ENCODE measurements around the gene TBC1D12.
"Not testable (repeated sequence)": the region's sequence is repeated elsewhere in the genome, so short reads cannot be mapped to it uniquely, and the experiment has no call there.

Gene TBC1D12

DNA sequence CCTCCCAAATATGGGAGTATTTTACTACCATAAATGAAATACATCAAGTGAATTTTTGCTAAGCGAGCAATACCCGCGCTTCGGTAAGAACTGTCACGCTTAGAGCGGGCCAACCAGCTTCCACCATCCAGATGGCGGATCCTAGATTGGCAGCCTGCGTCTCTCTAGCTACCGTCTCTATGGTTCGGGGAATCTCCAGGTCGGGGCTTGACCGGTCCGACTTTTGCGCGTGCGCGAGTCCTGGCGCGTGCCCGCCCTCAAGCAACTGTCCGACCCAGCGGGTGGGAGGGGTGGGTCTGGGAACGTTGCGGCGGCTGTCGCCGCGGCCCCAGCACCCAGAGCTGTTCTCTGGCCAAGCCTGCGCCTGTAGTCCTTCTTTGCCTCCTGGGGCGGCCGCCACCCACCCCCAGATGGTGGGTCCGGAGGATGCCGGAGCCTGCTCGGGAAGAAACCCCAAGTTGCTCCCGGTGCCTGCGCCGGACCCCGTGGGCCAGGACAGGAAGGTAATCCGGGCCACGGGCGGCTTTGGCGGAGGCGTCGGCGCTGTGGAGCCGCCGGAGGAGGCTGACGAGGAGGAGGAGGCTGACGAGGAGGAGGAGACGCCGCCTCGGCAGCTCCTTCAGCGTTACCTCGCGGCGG is at the start of gene TBC1D12:
Gene TBC1D12 (plus strand): TSS at position 338 of the 639 bp plus-strand sequence. CDS start 73 bp downstream, at position 411.
- peak; percentile 73 for DNase-seq

DNA sequence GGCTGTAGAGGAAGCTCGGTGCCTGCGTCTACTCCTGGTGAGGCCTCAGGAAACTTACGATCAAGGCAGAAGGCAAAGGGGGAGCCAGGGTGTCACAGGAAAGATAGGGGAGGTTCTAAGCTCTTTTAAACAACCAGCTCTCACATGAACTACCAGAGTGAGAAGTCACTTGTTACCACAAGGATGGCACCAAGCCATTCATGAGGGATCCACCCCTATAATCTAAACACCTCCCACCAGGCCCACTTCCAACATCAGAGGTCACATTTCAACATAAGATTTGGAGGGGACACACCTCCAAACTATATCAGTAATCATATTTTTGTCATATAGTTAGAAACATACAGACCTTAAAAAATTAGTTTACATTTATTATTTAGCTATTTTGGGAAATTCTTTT is 49.0 kb upstream of the TBC1D12 start:
- no peak for DNase-seq

DNA sequence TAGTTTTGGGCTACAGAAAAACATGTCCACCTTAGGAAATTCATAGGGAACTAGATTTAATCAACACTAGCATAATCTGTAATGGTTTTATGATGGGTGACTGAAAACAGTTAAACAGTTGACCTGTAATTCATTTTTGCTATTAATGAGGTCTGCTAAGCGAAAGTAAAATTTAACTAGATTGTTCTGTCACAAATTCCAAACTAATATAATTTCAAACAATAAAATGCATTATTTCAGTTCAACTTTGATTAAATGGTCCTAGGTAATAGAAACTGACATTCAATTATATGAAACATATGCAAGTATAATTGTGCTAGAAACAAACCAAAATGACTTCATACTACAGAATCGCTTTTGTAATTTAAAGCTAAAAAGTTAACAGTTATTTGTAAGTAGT is 46.5 kb upstream of the TBC1D12 start:
- DNase-seq, result no peak

DNA sequence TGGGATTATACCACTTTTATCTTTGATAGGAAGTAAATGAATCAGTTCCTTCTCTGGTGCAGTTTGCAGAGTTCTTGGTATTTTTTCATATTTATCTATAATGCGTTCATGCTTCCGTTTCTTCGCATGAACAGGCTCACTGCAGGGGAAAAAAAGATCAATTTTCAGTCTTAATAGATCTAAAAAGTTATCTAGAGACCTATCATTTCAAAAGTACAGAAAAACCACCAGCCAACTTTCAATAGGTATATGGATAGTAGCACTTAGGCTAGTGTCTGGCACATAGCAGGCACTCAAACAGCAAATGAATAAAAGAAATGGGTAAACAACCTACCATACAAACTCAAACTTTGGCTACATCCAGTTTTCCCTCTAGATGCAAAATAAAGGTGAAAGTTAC is 45.1 kb upstream of the TBC1D12 start:
- DNase-seq, result no peak

DNA sequence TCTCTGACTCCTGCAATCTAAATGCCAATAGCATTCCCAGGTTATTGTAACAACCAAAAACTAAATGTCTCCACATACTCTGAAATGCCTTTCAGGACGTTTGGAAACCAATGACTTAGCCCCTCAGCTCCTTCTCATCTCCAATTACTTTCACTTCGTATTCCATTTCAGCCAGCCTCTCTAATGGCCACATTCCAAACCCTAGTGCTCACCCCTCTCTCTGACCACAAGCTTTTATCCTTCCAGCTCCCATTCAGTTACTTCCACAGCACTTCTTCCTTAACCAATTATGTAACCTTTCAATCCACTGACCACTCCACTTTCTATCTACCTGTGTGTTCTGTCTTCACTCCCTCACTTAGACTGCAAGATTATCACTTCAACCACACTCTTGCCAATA is 43.9 kb upstream of the TBC1D12 start:
- no peak for DNase-seq

DNA sequence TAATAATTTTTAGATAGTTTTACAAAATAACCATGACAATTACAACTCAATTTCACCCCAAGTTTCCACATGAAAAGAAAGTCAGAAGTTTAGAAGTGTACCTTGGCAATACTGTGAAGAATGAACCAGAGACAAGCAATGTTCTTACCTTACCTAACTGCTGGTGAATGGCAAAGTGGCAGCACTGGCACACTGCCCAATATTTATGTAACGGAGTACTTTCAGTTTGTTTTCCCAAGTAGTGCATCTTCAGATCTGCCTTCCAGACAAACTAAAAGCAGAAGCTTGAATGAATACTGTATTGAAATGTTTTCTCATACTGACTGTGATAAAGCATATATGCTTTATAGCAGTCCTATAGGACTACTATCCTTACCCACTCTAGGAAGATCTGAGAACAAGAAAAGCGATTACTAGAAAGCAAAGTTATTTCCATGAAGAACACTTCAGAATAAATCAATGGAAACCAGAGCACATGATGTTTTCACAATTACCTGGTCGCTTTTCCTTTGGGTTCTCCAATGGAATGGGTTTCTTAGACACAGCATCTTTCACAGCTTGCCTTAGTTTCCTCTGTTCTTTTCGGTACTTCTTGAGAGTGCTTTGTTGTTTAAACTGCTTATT is 41.1 kb upstream of the TBC1D12 start:
- no peak for DNase-seq

DNA sequence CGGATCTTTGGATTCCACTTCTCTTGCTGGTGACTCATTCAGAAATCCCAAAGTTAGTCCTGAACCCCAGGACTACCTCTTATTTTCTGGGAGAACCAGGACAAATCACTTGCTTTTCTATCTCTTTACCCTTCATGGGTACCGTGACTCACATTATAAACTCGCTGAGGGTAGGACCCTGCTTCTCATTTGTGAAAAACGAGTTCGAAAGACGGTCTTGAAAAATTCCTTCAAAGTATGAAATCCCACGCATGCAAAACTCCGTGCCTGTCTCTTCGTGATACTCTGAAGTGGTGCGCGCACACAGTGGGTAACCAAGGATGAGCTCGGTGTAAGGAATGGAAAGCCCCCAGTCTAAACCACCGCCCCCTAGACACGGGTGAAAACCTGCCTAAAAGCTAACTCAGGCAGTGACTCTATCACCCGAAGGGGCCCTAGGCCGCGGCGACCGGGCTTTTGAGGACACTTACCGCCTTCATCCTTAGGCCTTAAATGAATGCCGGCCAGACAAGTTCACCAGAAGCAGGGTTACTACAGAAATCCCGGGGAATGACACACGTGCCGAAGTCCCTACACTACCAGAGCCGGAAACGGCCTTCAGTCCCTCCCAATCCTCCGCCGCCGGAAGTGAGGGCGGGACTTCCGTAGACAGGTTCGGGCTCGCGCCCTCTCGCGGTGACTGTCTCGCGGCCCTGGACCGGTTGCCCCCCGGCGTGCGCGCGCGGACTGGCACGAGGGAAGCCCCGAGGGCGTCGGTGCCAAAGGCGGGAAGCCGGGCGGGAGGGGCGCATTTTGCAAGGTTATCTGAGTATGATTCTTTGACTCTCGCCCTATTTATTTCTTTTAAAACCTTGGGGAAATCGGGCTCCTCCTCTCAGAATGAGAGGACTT is 39.7 kb upstream of the TBC1D12 start, which contains the start of gene NOC3L:
Gene NOC3L (minus strand): TSS at position 580 of the 891 bp plus-strand sequence. CDS start 101 bp downstream, at position 479.
- peak; percentile 98 for DNase-seq

DNA sequence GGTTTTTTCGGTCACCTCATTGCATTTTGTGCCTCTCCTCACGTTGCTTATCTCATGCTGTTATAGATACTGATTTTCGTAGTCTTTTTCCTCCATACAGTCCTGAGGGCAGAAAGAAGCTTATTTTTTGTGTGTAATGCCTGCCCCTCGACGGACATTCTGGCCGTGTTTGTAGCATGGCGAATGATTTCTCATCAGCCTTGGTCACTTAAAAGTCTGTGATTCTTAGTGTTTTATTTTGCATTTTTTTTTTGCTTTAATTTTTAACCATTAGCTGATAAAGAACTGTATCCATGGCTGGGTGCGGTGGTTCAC is 39.1 kb upstream of the TBC1D12 start:
- DNase-seq, result no peak

DNA sequence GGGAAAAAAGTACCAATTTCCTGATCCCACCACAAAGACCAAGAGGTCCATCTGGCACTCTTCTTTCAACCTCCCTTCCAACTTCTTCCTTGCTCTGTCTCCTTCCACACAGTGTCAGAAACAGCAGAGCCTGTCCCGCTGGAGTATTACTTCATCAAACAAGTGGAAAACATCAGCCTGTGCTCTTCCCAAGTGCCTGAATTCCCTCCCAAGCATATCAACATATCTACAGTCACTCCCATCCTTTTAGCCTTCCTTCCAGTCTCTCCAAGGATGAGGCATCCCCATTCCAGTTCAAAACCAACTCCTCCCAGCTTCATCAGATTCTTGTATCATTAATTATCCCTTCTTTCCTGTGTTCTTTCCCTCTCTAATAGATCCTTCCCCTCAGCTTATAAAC is 37.9 kb upstream of the TBC1D12 start:
- no peak for DNase-seq

DNA sequence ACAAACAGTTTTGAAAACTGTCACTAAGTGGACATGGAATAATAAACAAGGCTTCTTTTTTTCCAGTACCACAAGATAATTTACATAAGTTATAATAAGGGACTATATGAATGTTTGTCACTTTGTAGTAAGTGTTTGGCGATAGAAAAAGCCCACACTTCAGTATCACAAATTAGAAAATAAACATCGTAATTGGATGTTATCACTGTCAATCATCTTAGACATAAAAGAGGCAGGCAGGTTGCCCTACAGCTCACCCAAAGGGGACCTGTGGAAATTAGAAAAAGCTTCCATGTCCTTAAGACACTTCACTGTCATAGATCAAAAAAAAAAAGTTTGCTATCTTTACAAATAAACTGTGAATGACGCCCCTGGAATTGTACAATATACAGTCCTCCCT is 36.0 kb upstream of the TBC1D12 start:
- no peak for DNase-seq

DNA sequence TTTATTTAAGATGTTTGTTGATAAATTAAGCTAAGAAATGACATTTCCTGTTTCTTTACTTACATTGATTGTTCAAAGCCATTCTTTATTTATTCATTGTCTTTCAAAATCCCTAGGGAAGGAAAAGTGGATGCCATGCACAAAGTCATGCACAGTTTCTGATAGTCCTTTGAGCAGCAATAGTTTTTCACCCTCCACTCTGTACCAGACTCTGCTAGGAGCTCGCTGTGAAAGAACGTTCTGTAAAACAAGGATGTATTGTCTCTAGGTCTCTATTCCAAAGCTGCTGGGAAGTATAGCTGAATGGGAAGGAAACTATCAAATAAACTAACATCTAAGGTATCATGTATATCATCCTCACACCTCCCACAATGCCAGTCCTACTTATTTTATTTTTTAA is 31.8 kb upstream of the TBC1D12 start:
- no peak for DNase-seq

DNA sequence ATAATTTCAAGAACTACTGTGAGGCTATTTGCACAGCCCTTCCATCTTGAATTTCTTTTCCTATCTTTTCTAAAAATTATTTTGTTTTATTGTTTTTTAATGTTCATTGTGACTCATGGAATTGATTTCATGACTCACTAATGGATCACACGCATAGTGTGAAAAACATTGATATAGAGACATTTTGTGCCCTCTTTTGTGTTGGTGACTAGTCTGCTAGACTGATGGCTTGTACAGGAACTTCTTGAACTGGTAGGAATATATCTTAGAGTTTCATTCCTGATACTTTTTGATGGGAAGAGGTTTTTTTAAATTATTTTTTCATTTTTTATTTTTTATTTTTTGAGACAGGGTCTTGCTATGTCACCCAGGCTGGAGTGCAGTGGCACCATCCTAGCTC is 27.0 kb upstream of the TBC1D12 start:
- no peak for DNase-seq

DNA sequence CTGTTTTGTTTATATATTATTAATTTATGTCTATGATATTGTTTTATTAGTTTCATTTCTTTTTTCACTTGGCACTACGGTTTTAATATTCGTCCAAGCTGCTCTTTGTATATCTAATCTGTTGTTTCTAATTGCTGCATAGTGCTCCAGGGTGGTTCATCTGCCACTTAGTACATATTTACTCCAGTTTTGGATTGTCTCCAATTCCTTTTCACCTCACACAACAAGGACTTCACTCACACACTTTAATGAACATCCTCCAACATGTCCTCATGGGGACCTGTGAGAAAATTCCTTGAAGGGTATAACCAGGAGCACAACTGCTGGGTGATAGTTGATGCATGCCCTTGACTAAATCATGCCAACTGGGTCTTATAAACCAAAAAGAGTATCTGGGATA is 25.5 kb upstream of the TBC1D12 start:
- DNase-seq, result no peak

DNA sequence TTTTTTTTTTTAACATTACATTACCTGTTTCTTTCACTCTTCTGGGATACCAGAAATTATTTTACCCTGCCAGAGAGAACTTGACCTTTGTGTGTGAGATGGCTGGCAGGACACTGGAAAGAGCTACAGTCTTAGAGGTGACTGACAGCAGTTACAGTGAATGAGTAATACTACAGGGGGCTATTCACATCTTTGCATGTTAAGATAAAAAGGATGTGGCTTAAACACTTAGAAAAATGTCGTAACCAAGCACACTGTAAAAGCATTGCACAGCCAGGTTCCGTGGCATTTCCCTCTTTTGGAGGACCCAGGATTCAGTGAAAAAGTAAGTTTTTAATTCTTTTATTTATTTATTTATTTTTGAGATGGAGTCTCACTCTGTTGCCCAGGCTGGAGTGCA is 18.8 kb upstream of the TBC1D12 start:
- no peak for DNase-seq

DNA sequence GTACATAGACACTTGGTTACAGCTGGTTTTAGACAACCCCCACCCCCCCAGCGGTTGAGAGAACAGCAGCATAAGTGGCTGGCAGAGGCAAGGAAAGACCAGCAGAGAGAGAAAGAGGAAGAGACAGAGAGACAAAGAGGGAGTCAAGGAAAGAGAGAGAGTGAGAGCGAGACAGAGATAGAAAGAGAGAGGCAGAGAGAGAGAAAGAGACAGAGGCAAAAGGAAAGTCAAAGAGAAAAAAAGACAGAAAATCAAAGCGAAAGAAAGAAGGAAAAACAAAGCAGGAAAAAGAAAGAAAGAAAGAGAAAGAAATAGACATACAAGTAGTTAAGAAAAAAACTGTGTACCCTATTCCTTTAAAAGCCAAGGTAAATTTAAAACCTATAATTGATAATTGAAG is 16.6 kb upstream of the TBC1D12 start:
- DNase-seq, result not testable (repeated sequence)

DNA sequence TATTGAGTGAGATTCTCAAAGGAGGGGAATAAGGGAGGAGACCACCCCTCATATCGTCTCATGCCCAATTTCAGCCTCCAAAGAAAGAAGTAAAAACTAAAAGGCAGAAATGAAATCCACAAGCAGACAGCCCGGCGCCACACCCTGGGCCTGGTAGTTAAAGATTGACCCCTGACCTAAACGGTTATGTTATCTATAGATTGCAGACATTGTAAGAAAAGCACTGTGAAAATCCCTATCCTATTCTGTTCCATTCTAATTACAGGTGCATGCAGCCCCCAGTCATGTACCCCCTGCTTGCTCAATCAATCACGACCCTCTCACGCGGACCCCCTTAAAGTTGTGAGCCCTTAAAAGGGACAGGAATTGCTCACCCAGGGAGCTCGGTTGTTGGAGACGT is 10.2 kb upstream of the TBC1D12 start:
- not testable (repeated sequence) for DNase-seq

DNA sequence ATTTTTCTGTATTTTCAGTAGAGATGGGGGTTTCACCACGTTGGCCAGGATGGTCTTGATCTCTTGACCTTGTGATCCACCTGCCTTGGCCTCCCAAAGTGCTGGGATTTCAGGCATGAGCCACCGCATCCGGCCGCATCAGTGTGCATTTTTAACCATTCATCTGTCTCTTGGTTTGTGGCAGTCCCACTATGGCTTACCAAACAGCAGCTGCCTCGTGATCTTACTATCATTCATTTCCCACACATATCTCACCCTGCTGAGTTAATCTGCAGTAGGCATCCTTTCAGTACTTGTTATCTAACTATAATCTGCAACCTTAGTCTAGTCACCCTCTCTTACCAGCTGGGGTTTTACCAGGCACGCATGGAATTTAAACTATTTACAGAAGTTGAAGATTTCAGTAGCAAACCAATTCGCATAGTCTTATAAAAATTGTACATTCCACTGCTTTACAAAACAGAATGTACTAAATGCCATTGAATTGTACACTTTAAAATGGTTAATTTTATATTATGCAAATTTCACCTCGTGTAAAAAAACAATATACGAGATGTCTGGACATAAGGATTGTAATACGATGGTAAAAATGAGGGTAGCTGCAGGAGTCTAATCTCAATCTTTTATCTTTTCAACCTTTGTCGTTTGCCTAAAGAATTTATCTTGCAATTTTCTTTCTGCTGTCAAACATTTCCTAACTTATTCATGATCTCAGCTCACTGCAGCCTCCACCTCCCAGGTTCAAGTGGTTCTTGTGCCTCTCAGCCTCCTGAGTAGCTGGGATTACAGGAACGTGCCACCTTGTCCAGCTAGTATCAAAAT is 4.6 kb upstream of the TBC1D12 start:
- no peak for DNase-seq

DNA sequence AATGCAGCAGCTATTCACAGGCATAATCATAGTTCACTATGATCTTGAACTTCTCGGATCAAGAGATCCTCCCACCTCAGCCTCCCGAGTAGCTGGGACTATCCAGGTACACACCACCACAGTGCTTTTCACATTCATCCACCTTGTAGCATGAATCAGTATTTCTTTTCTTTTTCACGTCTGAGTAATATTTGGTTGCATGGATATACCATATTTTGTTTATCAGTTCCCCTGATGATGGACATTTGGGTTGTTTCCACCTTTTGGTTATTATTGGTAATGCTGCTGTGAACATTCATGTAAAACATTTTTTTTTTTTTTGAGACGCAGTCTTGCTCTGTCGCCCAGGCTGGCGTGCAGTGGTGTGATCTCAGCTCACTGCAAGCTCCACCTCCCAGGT is 3.6 kb upstream of the TBC1D12 start:
- DNase-seq, result no peak

DNA sequence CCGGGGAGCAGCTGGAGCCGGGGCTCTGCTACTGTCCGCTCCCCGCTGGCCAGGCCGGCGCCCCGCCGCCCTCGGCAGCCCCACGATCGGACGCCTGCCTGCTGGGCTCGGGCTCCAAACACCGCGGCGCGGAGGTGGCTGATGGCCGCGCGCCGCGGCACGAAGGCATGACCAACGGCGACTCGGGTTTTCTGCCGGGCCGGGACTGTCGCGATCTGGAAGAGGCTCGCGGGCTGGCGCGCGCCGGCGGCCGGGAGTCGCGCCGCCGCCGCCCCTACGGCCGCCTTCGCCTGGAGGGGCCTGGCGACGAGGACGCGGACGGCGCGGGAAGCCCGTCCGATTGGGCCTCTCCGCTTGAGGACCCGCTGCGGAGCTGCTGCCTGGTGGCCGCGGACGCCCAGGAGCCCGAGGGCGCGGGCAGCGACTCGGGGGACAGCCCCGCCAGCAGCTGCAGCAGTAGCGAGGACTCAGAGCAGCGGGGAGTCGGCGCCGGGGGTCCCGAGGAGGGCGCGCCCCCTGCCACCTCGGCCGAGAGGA is 570 bp downstream of the TBC1D12 start:
- no peak for DNase-seq

DNA sequence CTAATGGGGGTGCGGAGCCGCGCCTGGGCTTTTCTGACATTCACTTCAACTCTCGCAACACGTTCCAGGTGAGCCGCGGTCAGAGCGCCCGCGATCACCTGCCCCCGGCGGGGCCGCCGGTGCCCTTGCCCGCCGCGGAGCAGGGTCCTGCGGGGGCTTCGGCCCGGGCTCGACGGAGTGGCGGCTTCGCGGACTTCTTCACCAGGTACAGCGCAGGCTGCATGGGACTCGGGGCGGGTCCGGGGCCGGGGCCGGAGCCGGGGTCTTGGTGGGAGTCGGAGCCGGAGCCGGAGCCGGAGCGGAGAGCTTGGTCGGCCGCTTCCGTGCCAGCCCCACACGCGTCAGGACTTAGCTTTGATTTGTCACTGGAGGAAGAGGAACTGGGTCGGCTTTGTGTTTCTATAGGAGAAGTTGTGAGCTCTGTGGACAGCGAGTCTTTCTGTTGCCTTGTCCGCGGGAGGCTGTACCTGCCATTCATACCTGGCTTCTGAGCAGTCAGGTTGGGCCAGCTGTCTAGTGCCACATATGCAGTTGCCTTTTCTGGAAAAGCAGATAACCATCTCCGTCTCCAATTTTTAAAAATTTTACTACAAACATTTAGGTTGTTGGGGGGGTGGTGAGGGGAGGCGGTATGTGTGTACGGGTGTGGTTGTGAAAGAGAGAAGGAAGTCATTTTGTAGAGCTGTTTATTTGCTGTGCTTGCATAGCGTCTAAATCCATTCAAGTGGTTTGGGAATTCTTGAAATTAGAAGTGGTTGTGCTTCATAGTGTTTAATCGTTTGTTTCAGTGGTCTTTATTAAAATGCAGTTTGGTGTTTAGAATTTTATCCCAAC is 1.3 kb downstream of the TBC1D12 start:
- DNase-seq, result peak; percentile 61

DNA sequence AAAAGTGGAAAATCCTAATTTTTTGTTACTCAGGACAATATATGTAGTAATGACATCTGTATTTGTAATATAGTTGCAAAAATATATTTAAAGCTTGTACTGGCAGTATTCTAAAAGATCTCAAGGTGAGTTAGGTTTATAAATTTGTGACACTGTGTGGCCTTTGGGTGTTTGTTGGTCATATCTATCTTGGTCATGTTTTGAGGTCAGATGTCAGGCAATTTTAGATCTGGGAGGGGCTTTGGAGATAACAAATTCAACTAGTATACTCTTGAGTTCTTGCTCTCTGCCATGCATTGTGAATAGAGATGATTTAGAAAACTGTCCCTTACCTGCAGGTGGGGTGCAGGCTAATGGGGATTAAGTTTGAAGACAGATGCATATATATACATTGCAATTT is 3.1 kb downstream of the TBC1D12 start:
- DNase-seq, result no peak

DNA sequence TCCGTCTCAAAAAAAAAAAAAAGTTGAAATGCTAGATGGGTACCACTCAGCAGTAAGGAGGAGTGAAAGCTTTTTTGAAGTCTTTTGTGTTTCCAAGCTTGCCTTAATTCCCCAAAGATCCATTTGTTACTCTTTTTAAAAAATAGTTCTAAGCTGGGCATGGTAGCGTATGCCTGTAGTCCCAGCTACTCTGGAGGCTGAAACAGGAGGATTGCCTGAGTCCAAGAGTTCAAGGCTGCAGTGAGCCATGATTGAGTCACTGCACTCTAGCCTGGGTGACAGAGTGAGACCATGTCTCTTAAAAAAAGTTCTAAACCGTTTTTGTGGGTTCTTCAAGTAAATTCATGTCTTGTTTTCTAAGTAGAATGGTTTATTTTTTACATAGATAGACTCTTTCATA is 5.3 kb downstream of the TBC1D12 start:
- DNase-seq, result no peak

Data from activated CD8-positive, alpha-beta memory T cell treated with anti-CD3 and anti-CD28 coated beads for 24 hours (primary cell).